MCF 10A (cell line): Measurements from ENCODE around the gene UNC5CL. TPM values are rescaled to one million over a fixed set of nuclear protein-coding genes. Genes with fewer than 3 reads are reported as not detected.

Experiments
- BruUV-seq: library from RNA; stranded (reverse); fragments of 400-500 nt; replicated peaks from 2 replicates; lab custom pipeline; 2021; lab: Mats Ljungman, UMichigan
- CTCF ChIA-PET: fragments of 300-600 bp; sonication (Branson Sonifier 250); formaldehyde crosslinking; extraction: SDS; loops from one replicate; lab custom pipeline; 2021; ENCODE audit warnings: antibody characterized with exemption, inconsistent platforms; lab: Yijun Ruan, JAX
- POLR2A ChIA-PET: fragments of 300-600, 350-650 bp; sonication (Branson Sonifier 250); formaldehyde crosslinking; extraction: SDS; loops from one replicate; lab custom pipeline; 2020; ENCODE audit warnings: antibody characterized with exemption, inconsistent platforms; lab: Yijun Ruan, JAX
- DNase-seq: peaks from one replicate; pipeline ENCODE4 v3.0.0-alpha.2; 2018; ENCODE audit not compliant: unreplicated experiment
- H3K27ac Mint-ChIP-seq: one replicate; pipeline ENCODE4 v1.8.0; 2022; ENCODE audit warnings: mild to moderate bottlenecking, low read depth, mixed read lengths; ENCODE audit not compliant: unreplicated experiment
- H3K27me3 Mint-ChIP-seq: one replicate; pipeline ENCODE4 v1.8.0; 2022; ENCODE audit warnings: mixed read lengths; ENCODE audit not compliant: insufficient read depth, unreplicated experiment
- H3K36me3 Mint-ChIP-seq: one replicate; pipeline ENCODE4 v1.8.0; 2022; ENCODE audit warnings: mild to moderate bottlenecking, moderate library complexity, mixed read lengths; ENCODE audit not compliant: insufficient read depth, unreplicated experiment
- H3K4me1 Mint-ChIP-seq: one replicate; pipeline ENCODE4 v1.8.0; 2022; ENCODE audit warnings: mixed read lengths; ENCODE audit not compliant: insufficient read depth, unreplicated experiment
- H3K4me3 Mint-ChIP-seq: one replicate; pipeline ENCODE4 v1.8.0; 2022; ENCODE audit warnings: mild to moderate bottlenecking, moderate library complexity, mixed read lengths; ENCODE audit not compliant: unreplicated experiment
- H3K9me3 Mint-ChIP-seq: one replicate; pipeline ENCODE4 v1.8.0; 2022; ENCODE audit warnings: mixed read lengths; ENCODE audit not compliant: unreplicated experiment
- intact Hi-C: fragments of 100-400 bp; cut with micrococcal nuclease; formaldehyde crosslinking; loops from 2 replicates; pipeline ENCODE4 v1.14.1; 2022
- total RNA-seq: library from RNA; stranded (reverse); gene quantifications from 2 replicates; pipeline ENCODE4 v1.2.3, GENCODE V29; 2022
- TF ChIP-seq, protein P1 (sequence below): fragments of 200-600 bp; IDR thresholded peaks from one replicate; pipeline ENCODE4 v1.8.0; 2022; ENCODE audit warnings: antibody characterized with exemption, mild to moderate bottlenecking; ENCODE audit not compliant: unreplicated experiment

UNC5CL gene
- total RNA-seq, 1 experiment from 2014 or later: 0.19 TPM

GRCh38 chr6:41061196-41061726 is 22.2 kb upstream of the UNC5CL start:
- Mint-ChIP-seq H3K4me3 (no peak overlapping the region), H3K36me3 (peaks cover 34% of the 10 kb centered on the region), H3K4me1 (peaks cover 6% of the 10 kb centered on the region), H3K9me3 (no peaks in the 10 kb centered on the region), H3K27me3 (no peaks in the 10 kb centered on the region), H3K27ac (no peak overlapping the region)
- ChIA-PET CTCF (interaction anchor here (0.5 to 1.5 kb wide), 2 partner anchors 33 to 721 kb away, joined by 3 read pairs; no protein-coding TSS in a partner anchor), POLR2A (interaction anchor here (0.6 to 1.3 kb wide), 3 partner anchors 10 to 1683 kb away, joined by 3 to 4 read pairs (median 3); no protein-coding TSS in a partner anchor)
- TF ChIP-seq, protein P1, sequence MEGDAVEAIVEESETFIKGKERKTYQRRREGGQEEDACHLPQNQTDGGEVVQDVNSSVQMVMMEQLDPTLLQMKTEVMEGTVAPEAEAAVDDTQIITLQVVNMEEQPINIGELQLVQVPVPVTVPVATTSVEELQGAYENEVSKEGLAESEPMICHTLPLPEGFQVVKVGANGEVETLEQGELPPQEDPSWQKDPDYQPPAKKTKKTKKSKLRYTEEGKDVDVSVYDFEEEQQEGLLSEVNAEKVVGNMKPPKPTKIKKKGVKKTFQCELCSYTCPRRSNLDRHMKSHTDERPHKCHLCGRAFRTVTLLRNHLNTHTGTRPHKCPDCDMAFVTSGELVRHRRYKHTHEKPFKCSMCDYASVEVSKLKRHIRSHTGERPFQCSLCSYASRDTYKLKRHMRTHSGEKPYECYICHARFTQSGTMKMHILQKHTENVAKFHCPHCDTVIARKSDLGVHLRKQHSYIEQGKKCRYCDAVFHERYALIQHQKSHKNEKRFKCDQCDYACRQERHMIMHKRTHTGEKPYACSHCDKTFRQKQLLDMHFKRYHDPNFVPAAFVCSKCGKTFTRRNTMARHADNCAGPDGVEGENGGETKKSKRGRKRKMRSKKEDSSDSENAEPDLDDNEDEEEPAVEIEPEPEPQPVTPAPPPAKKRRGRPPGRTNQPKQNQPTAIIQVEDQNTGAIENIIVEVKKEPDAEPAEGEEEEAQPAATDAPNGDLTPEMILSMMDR: no peak
- intact Hi-C loops: no loop called here
- DNase-seq: no peak
- BruUV-seq: no TSS peak

- peaks cover 5% of the 10 kb centered on the region for H3K4me1 Mint-ChIP-seq
Observed at GRCh38 chr6:41059556-41059955, 20.5 kb upstream of the UNC5CL start.

DNA sequence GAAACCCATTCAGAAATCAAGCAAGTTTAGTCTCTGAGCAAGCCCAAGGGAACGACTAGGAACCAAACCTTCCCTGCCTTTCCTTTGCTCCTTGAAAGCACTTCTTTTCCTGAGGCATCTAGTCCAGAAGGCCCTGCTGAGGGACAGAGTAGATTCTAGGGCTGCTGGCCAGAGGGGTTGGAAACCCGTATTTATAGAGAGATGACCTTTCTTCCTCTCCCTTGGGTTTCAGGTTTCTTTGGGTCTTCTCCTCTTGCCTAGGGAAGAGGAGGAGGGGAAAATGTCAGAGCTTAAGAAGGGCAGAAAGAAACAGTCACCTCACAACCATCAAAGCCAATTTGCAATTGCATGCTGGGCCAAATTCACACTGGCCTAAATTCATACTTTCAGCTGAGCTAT is 19.8 kb upstream of the UNC5CL start:
- DNase-seq: no peak
- no peaks in the 10 kb centered on the region for H3K9me3 Mint-ChIP-seq
- peaks cover 5% of the 10 kb centered on the region for H3K4me1 Mint-ChIP-seq
- H3K4me3 Mint-ChIP-seq: no peak overlapping the region
- H3K27ac Mint-ChIP-seq: no peak overlapping the region
- intact Hi-C loops: no loop called here
- POLR2A ChIA-PET: interaction anchor here (1.4 kb wide), 1 partner anchor 16 kb away, joined by 4 read pairs; no protein-coding TSS in a partner anchor
- CTCF ChIA-PET: interaction anchor here (0.6 to 1.6 kb wide), 9 partner anchors 9 to 1708 kb away, joined by 3 to 8 read pairs (median 4); no protein-coding TSS in a partner anchor
- peaks cover 10% of the 10 kb centered on the region for H3K36me3 Mint-ChIP-seq
- H3K27me3 Mint-ChIP-seq: no peaks in the 10 kb centered on the region
- TF ChIP-seq, protein P1: no peak
- BruUV-seq: no TSS peak

More at GRCh38 chr6:41059556-41059955, 20.5 kb upstream of the UNC5CL start:
- Mint-ChIP-seq H3K36me3 (peaks cover 17% of the 10 kb centered on the region), H3K27ac (no peak overlapping the region), H3K4me3 (no peak overlapping the region), H3K9me3 (no peaks in the 10 kb centered on the region), H3K27me3 (no peaks in the 10 kb centered on the region)
- no peak for DNase-seq
- CTCF ChIA-PET: interaction anchor here (0.6 to 1.6 kb wide), 4 partner anchors 9 to 1709 kb away, joined by 3 to 8 read pairs (median 4); no protein-coding TSS in a partner anchor
- intact Hi-C loops: no loop called here
- POLR2A ChIA-PET: interaction anchor here (1.4 kb wide), 1 partner anchor 15 kb away, joined by 4 read pairs; no protein-coding TSS in a partner anchor
- no TSS peak for BruUV-seq
- TF ChIP-seq, protein P1: no peak

DNA sequence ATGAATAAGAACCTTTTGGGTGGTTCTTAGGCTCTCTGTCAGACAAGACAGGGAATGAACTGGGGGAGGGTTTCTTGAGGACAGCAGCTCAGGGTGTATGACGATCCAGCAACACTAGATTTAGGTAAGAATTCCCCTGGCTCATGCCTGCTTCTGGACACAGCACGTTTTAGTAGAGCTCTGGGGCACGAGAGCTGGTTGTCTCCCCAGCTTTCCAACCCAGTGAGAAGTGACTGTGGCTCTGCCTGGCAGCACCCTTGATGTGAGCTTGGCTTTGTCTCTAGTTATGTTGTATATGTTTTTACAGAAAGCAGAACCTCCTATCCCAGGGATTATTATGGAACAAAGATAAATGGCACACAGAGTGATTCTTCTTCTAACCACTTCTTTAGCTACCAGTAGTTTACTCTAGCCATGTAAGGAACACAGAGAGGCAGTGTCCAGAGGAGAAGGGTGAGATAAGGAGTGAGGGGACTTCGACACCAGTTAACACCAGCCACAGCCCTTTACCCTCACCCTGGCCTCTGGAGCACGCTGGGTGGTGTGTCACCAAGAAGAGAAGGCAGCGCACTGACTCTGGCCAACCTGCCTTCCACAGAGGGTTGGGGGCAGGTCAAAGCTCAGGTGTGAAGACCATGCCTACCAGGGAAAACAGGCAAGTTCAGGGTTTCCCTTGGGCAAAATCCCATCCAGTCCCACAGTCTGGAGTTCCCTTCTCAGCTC is 17.9 kb upstream of the UNC5CL start:
- H3K27me3 Mint-ChIP-seq: no peaks in the 10 kb centered on the region
- CTCF ChIA-PET: interaction anchor here (1.0 to 4.5 kb wide), 8 partner anchors 9 to 262 kb away, joined by 3 to 38 read pairs (median 6); partner anchors contain the start of genes OARD1 and UNC5CL
- no peak overlapping the region for H3K27ac Mint-ChIP-seq
- POLR2A ChIA-PET: interaction anchor here (0.8 to 1.4 kb wide), 4 partner anchors 12 to 21 kb away, joined by 3 to 5 read pairs (median 4); no protein-coding TSS in a partner anchor
- intact Hi-C loops: no loop called here
- no peak overlapping the region for H3K4me3 Mint-ChIP-seq
- no peaks in the 10 kb centered on the region for H3K36me3 Mint-ChIP-seq
- H3K4me1 Mint-ChIP-seq: peaks cover 5% of the 10 kb centered on the region
- no peak for DNase-seq
- TF ChIP-seq, protein P1: no peak
- no TSS peak for BruUV-seq
- no peaks in the 10 kb centered on the region for H3K9me3 Mint-ChIP-seq
